Motor neuron (in vitro differentiated cells): ENCODE data around the gene NGFR. TPM values are rescaled to one million over a fixed set of nuclear protein-coding genes. Genes with fewer than 3 reads are reported as not detected.
A peak's percentile ranks its signal among the peaks of the same experiment; 100 is the strongest.

ENCODE experiments used
- ATAC-seq, 8 experiments: fragments of 200-7000 bp; cut with Tn5 transposase; replicated peaks in 6 of 8; 2 replicates each; pipeline ENCODE4 v1.8.0; 2021; ENCODE audit warnings: mild to moderate bottlenecking in 8 of 8, moderate library complexity in 8 of 8
- H3K27ac ChIP-seq, 2 donors: fragments of 250-450 bp; sonication (Bioruptor Pico); 2 replicates each; pipeline ENCODE4 v1.9.0; 2021; ENCODE audit warnings: antibody characterized with exemption in 2 of 2, mild to moderate bottlenecking in 2 of 2, moderate library complexity in 1 of 2
- H3K4me1 ChIP-seq, 2 donors: fragments of 250-450 bp; sonication (Bioruptor Pico); replicated peaks in 1 of 2; 2 replicates each; pipeline ENCODE4 v1.6.1; 2021; ENCODE audit warnings: antibody characterized with exemption in 2 of 2, mild to moderate bottlenecking in 2 of 2, moderate library complexity in 1 of 2
- H3K4me3 ChIP-seq, 5 donors: fragments of 250-450 bp; sonication (Bioruptor Pico); 2 replicates each; pipeline ENCODE4 v1.9.0; 2021; ENCODE audit warnings: antibody characterized with exemption in 5 of 5, mild to moderate bottlenecking in 5 of 5, moderate library complexity in 4 of 5
- WGBS, 10 experiments: fragments of 450-650 bp; shearing (Covaris generic); methylation state at CpG; one replicate each; pipeline ENCODE4 v1.0.0; 2022; 5-methylcytosine and 5-hydroxymethylcytosine counted together
- in situ Hi-C, 9 experiments: fragments of 400-800 bp; cut with MboI; loops; one replicate each; pipeline ENCODE4 v1.15.0; 2021; ENCODE audit warnings: low sequenced_read_pairs in 9 of 9, low pct_unique_long_range_greater_than_20kb in 2 of 9; ENCODE audit not compliant: unreplicated experiment in 9 of 9
- total RNA-seq, 8 experiments: library from RNA; unstranded; fragments of 300-600 nt; gene quantifications; 2 replicates each; pipeline versions ENCODE4 v1.2.3 to v1.2.4, GENCODE V29; 2022

The NGFR gene
- total RNA-seq, 8 experiments from 2014 or later: 0.45 to 139 (median 83.6) TPM

GRCh38 chr17:49523706-49524472 lies 28.8 kb downstream of the NGFR start:
- peak in 5 of 8 experiments; percentile 7 to 47 (median 27) for ATAC-seq
- Histone ChIP-seq H3K4me1 (peaks cover 12 to 14% of the 10 kb centered on the region in 2 donors), H3K4me3 (no peak overlapping the region), H3K27ac (no peak overlapping the region)
- 76 to 100% (median 81%) methylated on average over 1 to 5 of the region's 11 CpGs; no CpG with 5 or more reads in 4 of the 10 experiments for WGBS, 10 experiments
- in situ Hi-C loops: no loop called here

GRCh38 chr17:49524473-49525359 lies 29.6 kb downstream of the NGFR start:
- Histone ChIP-seq H3K4me1 (peaks cover 10 to 11% of the 10 kb centered on the region in 2 donors), H3K4me3 (no peak overlapping the region), H3K27ac (no peak overlapping the region)
- WGBS, 10 experiments: 72 to 100% (median 95%) methylated on average over 1 to 4 of the region's 17 CpGs; no CpG with 5 or more reads in 7 of the 10 experiments
- no peak for ATAC-seq
- in situ Hi-C loops: no loop called here

GRCh38 chr17:49525831-49526741 lies 31.0 kb downstream of the NGFR start:
- H3K4me1 ChIP-seq: peaks cover 5 to 6% of the 10 kb centered on the region in 2 donors
- in situ Hi-C loops: no loop called here
- 66 to 100% (median 86%) methylated on average over 1 to 11 of the region's 24 CpGs; no CpG with 5 or more reads in 4 of the 10 experiments for WGBS, 10 experiments
- no peak overlapping the region for H3K4me3 ChIP-seq
- no peak for ATAC-seq
- H3K27ac ChIP-seq: no peak overlapping the region

- WGBS, 10 experiments: 30% methylated on average over 2 of the region's 11 CpGs; no CpG with 5 or more reads in 9 of the 10 experiments
These were observed 33.0 kb downstream of the NGFR start for GRCh38 chr17:49527927-49528651.

DNA sequence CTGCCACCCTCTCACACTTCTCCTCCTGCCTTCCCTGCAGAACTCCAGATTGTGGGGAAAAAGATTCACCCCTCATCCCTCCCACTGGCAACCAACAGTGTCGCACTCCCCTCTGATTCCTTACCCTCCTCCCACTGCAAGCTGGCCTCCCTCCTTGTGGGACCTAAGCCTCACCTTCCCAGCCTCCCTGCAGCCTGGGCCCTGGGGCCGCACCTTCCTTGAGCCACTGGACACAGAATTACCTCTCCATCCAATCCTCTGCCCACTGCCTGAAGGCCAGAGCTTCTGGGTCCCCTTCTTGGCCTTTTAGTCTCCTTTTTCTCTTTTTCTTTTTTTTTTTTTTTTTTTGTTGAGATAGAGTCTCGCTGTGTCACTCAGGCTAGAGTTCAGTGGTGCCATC lies 33.9 kb downstream of the NGFR start:
- no peak overlapping the region for H3K4me3 ChIP-seq
- in situ Hi-C loops: no loop called here
- no peak for ATAC-seq
- 14 to 93% (median 78%) methylated on average over 1 to 3 of the region's 3 CpGs; no CpG with 5 or more reads in 2 of the 10 experiments for WGBS, 10 experiments
- no peak overlapping the region for H3K27ac ChIP-seq
- peaks cover 5 to 6% of the 10 kb centered on the region in 2 donors for H3K4me1 ChIP-seq

More at GRCh38 chr17:49527927-49528651, 33.0 kb downstream of the NGFR start:
- in situ Hi-C loops: no loop called here
- no peak overlapping the region for H3K27ac ChIP-seq
- no peak for ATAC-seq
- no peak overlapping the region for H3K4me3 ChIP-seq
- H3K4me1 ChIP-seq: peaks cover 5 to 6% of the 10 kb centered on the region in 2 donors

GRCh38 chr17:49530118-49530517 lies 35.0 kb downstream of the NGFR start:
- in situ Hi-C loops: no loop called here
- 67 to 100% (median 97%) methylated on average over 1 of the region's 1 CpG; no CpG with 5 or more reads in 2 of the 10 experiments for WGBS, 10 experiments
- H3K27ac ChIP-seq: no peak overlapping the region
- no peak for ATAC-seq
- H3K4me3 ChIP-seq: no peak overlapping the region
- H3K4me1 ChIP-seq: peaks cover 5 to 6% of the 10 kb centered on the region in 2 donors

DNA sequence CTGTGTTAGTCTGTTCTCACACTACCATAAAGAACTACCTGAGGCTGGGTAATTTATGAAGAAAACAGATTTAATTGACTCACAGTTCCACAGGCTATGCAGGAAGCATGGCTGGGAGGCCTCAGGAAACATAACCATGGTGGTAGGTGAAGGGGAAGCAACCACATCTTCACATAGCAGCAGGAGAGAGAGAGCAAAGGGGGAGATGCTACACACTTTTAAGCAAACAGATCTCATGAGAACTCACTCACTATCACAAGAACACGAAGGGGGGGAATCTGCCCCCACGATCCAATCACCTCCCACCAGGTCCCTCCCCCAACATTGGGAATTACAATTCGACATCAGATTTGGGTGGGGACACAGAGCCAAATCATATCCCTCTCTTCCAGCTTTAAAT lies 48.8 kb downstream of the NGFR start:
- H3K4me3 ChIP-seq: no peak overlapping the region
- in situ Hi-C loops: no loop called here
- H3K27ac ChIP-seq: no peak overlapping the region
- ATAC-seq: no peak
- 40 to 100% (median 90%) methylated on average over 1 to 2 of the region's 3 CpGs; no CpG with 5 or more reads in 5 of the 10 experiments for WGBS, 10 experiments
- H3K4me1 ChIP-seq: peaks cover 3 to 5% of the 10 kb centered on the region in 2 donors

- in situ Hi-C loops: no loop called here
- Histone ChIP-seq H3K27ac (no peak overlapping the region), H3K4me3 (no peak overlapping the region), H3K4me1 (peaks cover 3 to 5% of the 10 kb centered on the region in 2 donors)
- no peak for ATAC-seq
- no CpG with 5 or more reads among the region's 8 CpGs for WGBS, 10 experiments
These were observed 50.0 kb downstream of the NGFR start for GRCh38 chr17:49545007-49545660.

DNA sequence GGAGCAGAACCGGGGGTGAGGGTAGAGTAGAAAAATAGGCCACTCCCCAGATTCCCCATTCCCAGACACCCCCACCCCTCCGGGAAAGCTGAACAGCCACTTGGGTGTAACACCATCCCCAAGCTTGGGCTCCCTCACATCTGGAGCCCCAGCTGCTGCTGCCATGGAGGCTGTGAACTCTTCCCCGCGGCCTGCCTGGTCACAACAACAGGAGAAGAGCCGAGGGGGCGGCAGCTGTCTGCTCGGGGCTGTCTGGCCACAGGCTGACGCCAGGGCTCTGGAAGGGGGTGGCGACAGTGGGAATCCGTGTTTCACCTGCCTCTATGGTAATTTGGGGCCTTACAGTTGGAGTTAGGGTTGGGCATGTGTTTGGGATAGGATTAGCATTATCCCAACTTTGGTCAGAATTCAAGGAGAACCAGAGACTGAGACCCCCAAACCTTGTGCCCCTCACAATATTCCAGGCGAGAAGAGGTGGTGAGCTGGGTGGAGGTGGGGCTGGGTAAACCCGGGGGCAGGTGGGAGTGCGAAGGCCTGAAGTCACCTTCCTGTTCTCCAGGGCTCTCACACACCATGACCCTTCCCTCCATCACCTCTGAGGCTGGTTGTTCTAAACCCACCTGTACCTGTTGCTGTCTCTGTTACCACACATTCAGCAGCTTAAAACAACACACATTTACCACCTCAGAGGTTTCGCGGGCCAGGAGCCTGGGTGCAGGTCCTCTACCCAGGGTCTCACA lies 50.9 kb downstream of the NGFR start:
- peaks cover 3 to 5% of the 10 kb centered on the region in 2 donors for H3K4me1 ChIP-seq
- no peak overlapping the region for H3K4me3 ChIP-seq
- ATAC-seq: no peak
- in situ Hi-C loops: no loop called here
- WGBS, 10 experiments: 58 to 86% methylated on average over 1 to 4 of the region's 15 CpGs; no CpG with 5 or more reads in 8 of the 10 experiments
- no peak overlapping the region for H3K27ac ChIP-seq

DNA sequence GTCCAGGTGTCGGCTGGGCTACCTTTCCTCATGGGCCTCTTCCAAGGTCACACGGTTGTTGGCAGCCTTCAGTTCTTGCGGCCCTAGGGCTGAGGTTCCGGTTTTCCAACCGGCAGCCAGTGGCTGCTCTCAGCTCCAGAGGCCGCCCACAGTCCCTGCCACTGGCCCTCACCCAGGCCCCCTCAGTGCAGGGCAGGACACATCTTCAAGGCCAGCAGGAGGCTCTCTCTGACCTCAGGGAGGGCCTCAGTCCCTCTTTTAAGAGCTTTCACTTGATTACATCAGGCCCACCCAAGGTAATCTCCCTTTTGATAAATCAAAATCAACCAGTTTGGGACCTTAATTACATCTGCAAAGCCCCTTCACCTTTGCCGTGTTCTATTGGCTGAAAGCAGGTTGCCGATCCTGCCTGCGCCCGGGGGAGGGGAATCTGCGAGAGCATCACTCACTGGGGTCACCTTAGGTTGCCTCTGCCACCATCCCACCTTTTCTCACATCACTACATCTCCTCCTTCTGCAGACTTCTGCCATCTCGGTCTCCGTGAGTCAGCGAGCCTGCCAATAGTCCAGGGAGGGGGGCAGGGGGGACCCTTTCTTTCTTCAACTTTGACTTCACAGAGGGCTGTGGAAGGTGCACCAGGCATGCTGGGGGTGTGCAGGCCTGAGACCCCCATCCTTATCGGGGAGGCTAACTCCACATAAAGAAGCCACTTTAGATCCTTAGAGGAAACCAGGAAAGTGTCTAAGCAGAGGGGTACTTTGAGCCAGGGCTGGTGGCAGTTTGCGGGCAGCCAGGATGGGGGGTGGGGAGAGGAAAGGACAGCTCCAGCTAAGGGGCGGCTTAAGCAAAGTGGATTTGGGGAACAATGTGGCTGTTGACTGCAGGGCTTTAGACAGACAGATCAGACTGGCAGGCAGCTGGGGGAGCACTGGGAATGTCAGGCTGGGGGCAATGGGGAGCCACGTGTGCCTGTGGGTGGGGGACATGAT lies 51.7 kb downstream of the NGFR start:
- no peak for ATAC-seq
- H3K4me3 ChIP-seq: no peak overlapping the region
- no peak overlapping the region for H3K27ac ChIP-seq
- 60 to 90% (median 83%) methylated on average over 1 to 7 of the region's 18 CpGs; no CpG with 5 or more reads in 6 of the 10 experiments for WGBS, 10 experiments
- H3K4me1 ChIP-seq: peaks cover 3 to 5% of the 10 kb centered on the region in 2 donors
- in situ Hi-C loops: no loop called here
